MG63 (cell line): ENCODE data around the gene LPXN. TPM values are rescaled to one million over a fixed set of nuclear protein-coding genes. Genes with fewer than 3 reads are reported as not detected.

ENCODE experiments used
- DNase-seq: peaks from one replicate; pipeline ENCODE4 v3.0.0-alpha.2; 2020
- H3K27me3 ChIP-seq: fragments of 250-450 bp; sonication (Bioruptor Pico); 2 replicates; pipeline ENCODE4 v1.5.1; 2020; ENCODE audit warnings: mild to moderate bottlenecking, moderate library complexity
- H3K36me3 ChIP-seq: fragments of 250-450 bp; sonication (Bioruptor Pico); 2 replicates; pipeline ENCODE4 v1.5.1; 2020; ENCODE audit warnings: mild to moderate bottlenecking, moderate library complexity
- H3K4me3 ChIP-seq: fragments of 250-450 bp; sonication (Bioruptor Pico); 2 replicates; pipeline ENCODE4 v1.5.1; 2020; ENCODE audit warnings: mild to moderate bottlenecking, moderate library complexity
- H3K9me3 ChIP-seq: fragments of 250-450 bp; sonication (Bioruptor Pico); 2 replicates; pipeline ENCODE4 v1.5.1; 2020; ENCODE audit warnings: mild to moderate bottlenecking, moderate library complexity
- total RNA-seq: library from RNA; depleted of rRNA; stranded (reverse); fragments of >200 nt; shearing (Covaris generic); gene quantifications from 2 replicates; pipeline ENCODE4 v1.2.3, GENCODE V29; 2014; ENCODE audit warnings: low replicate concordance; rRNA removed

The LPXN gene
- total RNA-seq, 1 experiment from 2014 or later, result 3.5 TPM

DNA sequence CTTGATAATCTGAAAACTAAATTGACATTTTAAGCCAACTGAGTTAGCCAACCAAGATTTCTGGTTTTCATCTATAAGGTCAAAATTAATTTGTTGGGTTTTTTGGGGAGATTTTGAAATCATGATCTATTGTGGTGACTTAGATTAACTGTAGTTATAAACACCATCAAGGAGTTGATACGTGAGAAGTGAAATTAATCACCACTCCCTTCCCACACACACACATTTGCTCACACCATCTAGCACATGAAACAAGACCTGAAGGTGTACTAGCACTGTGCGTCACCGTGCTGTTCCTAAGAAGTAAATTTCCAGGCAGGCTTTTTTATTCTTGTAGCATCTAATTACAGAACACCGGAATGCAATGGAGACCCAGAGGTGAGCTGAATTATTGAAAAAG lies 69.8 kb downstream of the LPXN start:
- DNase-seq, result no peak
- no peak overlapping the region for H3K4me3 ChIP-seq
- no peaks in the 10 kb centered on the region for H3K27me3 ChIP-seq
- no peaks in the 10 kb centered on the region for H3K9me3 ChIP-seq
- no peaks in the 10 kb centered on the region for H3K36me3 ChIP-seq

DNA sequence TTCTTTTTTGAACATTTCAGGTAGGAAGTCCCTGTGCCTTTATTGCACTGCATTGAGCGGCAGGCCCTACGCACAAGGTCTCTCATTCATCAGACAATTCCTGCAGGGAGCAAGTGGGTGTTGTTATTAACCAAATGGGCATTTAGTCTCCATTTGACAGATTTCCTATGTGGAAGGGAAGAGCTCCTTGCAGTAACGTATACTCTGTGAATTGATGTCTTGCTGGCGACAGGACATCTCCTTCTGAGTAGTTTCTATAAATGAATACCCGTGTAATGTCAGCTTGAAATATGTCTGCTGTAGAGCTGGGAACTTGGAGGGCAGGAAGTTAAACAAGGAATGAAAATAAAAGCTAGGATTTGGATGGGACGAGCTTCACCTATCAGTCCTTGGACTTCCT lies 71.4 kb downstream of the LPXN start:
- DNase-seq, result no peak
- Histone ChIP-seq H3K9me3 (no peaks in the 10 kb centered on the region), H3K36me3 (no peaks in the 10 kb centered on the region), H3K4me3 (no peak overlapping the region), H3K27me3 (no peaks in the 10 kb centered on the region)

DNA sequence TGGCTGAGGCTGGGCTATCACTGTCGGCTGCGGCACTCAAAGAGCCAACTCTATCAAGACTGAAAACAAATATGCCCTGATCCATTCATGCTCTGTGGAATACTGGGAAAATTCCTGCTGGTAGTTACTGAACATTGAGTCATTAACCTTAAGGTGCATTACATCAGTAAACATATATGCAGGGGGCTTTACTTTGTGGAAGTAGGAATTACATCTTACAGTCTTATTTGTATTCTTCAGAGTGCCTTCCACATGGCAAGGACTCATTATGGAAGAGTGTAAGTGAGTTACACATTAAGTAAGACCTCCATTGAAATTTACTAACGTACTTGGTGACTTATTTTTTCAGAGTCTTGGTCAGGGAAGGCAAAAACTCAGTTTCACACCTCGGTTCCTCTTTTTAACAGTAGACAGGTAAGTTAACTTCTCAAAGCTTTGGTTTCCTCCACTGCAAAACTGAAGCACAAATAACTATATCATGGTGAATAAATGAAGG lies 72.2 kb downstream of the LPXN start:
- no peaks in the 10 kb centered on the region for H3K27me3 ChIP-seq
- no peaks in the 10 kb centered on the region for H3K36me3 ChIP-seq
- H3K9me3 ChIP-seq, result no peaks in the 10 kb centered on the region
- DNase-seq, result no peak
- no peak overlapping the region for H3K4me3 ChIP-seq

DNA sequence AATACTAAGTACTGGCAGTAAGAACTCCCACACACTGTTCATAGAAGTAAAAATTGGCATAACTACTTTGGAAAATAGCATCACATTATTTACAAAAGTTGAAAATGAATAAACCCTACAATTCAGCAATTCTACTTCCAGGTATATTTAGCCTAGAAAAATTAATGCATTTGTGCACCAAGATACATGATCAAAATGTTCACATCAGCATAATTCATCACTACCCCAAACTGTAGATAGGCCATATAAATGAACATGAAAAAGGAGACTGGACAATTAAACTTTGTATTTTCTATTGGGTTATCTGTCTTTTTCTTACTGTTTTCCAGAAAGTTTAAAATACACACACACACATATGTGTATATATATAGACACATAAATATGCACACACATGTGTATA lies 73.7 kb downstream of the LPXN start:
- no peak overlapping the region for H3K4me3 ChIP-seq
- H3K9me3 ChIP-seq, result no peaks in the 10 kb centered on the region
- DNase-seq, result no peak
- no peaks in the 10 kb centered on the region for H3K36me3 ChIP-seq
- no peaks in the 10 kb centered on the region for H3K27me3 ChIP-seq

DNA sequence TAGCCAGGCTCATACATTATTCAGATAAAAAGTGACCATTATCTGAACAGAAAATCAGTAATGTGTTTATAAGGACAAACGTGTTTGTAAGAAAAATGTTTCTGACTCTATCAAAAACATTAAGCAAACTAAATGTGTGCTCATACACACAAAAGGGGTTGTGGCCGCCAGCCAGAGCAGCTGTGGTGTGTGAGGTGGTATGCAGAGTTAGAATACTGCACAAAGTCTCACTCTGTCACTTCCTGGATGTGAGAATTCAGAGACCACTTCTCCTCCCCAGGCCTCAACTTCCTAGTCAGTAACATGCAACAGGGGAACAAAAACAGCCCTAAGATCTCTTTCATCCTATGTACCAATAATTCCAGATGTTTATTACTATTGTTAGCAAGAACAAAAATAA lies 77.2 kb downstream of the LPXN start:
- no peaks in the 10 kb centered on the region for H3K36me3 ChIP-seq
- H3K27me3 ChIP-seq, result no peaks in the 10 kb centered on the region
- no peaks in the 10 kb centered on the region for H3K9me3 ChIP-seq
- H3K4me3 ChIP-seq, result no peak overlapping the region
- no peak for DNase-seq

DNA sequence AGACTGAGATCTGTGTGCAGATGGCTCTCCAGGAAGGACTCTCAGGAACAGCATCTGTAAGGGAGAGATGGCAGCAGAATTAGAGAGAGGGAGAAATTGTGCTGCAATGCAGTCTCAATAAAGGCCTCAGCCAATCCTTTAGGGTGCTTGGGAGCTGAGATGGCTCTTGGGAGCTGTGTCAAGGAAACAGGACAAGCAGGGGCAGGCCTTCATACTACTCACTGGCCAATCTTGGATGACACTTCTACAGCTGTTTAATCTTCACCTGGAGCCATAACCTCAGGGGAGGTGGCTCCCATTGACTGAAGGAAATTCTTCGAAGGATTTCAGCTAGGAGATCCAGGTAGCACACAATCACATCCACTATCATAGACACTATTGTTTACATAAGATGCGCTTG lies 77.7 kb downstream of the LPXN start:
- Histone ChIP-seq H3K27me3 (no peaks in the 10 kb centered on the region), H3K4me3 (no peak overlapping the region), H3K36me3 (no peaks in the 10 kb centered on the region), H3K9me3 (no peaks in the 10 kb centered on the region)
- DNase-seq, result no peak

DNA sequence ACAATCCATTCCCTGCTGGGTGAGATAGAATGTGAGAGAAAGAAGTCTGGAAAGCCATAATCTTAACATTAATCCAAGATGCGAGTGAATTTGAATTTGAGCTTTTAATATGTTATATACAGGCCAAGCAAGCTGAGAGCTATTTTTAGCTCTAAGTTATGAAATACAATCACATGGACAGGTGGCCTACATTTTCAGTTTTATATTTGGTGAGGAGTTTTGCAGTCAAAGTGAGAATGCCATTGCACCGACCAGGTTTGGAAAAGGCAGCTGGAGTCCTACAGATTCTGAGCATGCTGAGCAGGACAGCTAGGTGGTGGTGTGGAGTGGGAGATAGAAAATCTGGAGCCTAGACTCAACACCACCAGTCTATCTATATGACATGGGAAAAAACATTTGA lies 79.8 kb downstream of the LPXN start:
- Histone ChIP-seq H3K27me3 (no peaks in the 10 kb centered on the region), H3K4me3 (no peak overlapping the region), H3K36me3 (no peaks in the 10 kb centered on the region), H3K9me3 (no peaks in the 10 kb centered on the region)
- no peak for DNase-seq

DNA sequence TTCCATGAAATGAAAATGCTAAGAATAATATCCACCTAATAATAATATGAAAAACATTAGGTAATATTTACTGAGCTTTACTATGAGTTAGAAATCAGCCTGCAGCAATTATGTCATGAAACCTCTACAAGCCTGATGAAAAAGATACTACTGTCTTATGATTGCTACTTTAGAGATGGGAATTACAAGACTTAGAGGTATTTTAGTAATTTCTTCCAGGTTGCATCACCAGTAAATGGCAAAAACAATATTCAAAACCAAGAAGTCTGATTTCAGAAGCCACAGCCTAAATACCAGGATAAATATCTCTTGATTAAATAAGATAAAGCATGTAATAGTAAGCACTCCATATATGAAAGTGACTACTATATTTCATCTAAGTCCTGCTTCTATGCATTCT lies 81.6 kb downstream of the LPXN start:
- Histone ChIP-seq H3K36me3 (no peaks in the 10 kb centered on the region), H3K27me3 (no peaks in the 10 kb centered on the region), H3K9me3 (0 out of 2 replicates have a peak, but pooled peaks cover 2% of the 10 kb centered on the region), H3K4me3 (no peak overlapping the region)
- DNase-seq, result no peak

DNA sequence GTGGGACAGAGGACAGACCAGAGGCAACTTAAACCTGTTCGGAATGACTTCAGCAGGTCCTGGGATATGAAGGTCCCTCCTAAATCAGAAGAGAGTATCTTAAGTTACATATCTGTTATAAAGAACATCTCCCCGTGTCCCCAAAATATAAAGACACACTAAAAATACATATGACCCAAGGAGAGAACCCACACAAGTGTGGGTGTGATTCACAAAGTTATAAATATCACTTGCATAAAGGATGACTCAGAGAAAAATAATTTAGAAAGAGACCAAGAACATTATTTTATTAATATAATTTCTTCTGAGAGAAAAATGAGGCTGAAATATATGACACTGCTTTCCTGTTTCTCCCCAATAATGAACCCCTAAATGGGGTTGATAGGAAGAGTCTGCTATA lies 82.0 kb downstream of the LPXN start:
- DNase-seq, result no peak
- Histone ChIP-seq H3K27me3 (no peaks in the 10 kb centered on the region), H3K36me3 (no peaks in the 10 kb centered on the region), H3K4me3 (no peak overlapping the region), H3K9me3 (0 out of 2 replicates have a peak, but pooled peaks cover 2% of the 10 kb centered on the region)

DNA sequence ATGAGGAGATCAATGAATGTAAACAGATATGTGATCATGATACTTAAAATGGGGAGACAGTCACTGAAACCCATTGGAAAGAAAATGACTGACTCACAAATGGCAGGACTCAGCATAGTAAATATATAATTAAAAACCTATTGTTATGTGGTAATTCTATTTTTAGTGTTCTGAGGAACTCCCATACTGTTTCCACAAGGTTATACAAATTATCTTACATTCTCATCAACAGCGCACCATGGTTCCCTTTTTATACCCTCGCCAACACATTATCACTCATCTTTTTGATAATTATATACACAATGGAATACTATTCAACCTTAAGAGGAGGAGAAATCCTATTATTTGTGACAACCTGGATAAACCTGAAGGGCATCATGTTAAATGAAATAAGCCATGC lies 84.8 kb downstream of the LPXN start:
- H3K4me3 ChIP-seq, result no peak overlapping the region
- DNase-seq, result no peak
- no peaks in the 10 kb centered on the region for H3K27me3 ChIP-seq
- H3K36me3 ChIP-seq, result no peaks in the 10 kb centered on the region
- H3K9me3 ChIP-seq, result 0 out of 2 replicates have a peak, but pooled peaks cover 2% of the 10 kb centered on the region

DNA sequence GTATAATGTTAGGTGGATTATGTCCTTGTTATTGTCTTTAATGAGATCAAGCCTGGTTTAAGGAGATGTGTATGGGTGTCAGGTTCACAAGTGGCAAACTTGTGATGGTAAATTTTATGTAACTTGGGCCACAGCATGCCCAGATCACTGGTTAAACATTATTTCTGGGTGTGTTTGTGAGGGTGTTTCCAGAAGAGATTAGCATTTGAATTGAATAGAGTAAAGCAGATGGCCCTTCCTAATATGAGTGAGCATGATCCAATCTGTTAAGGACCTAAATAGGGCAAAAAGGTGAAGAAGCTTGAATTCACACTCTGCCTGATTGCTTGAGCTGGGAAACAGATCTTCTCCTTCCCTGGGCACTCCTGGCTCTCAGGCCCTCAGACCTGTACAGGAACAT lies 88.5 kb downstream of the LPXN start:
- H3K27me3 ChIP-seq, result no peaks in the 10 kb centered on the region
- 0 out of 2 replicates have a peak, but pooled peaks cover 2% of the 10 kb centered on the region for H3K9me3 ChIP-seq
- H3K4me3 ChIP-seq, result no peak overlapping the region
- no peaks in the 10 kb centered on the region for H3K36me3 ChIP-seq
- no peak for DNase-seq

DNA sequence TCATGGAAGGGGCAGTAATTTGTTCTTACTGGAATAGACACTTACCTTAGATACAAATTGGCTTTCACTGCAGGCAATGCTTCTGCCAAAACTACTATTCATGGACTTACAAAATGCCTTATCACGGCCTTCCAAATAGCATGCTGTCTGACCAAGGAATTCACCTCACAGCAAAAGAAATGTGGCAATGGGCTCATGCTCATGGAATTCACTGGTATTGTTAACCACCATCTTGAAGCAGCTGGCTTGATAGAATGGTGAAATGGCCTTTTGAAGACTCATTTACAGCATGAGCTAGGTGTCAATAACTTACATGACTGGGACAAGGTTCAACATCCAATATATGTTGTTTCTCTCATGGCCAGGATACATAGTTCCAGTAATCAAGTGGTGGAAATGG lies 89.7 kb downstream of the LPXN start:
- no peaks in the 10 kb centered on the region for H3K27me3 ChIP-seq
- no peak overlapping the region for H3K4me3 ChIP-seq
- DNase-seq, result no peak
- H3K36me3 ChIP-seq, result no peaks in the 10 kb centered on the region
- 0 out of 2 replicates have a peak, but pooled peaks cover 2% of the 10 kb centered on the region for H3K9me3 ChIP-seq

Other genes with a start within 250 kb of the LPXN start
- not detected in 2 replicates for gene OR5B17, start 216.8 kb downstream of the LPXN start, total RNA-seq
- not detected in 2 replicates for gene OR5B3, start 169.0 kb downstream of the LPXN start, total RNA-seq
- not detected in 2 replicates for gene OR5B2, start 147.7 kb downstream of the LPXN start, total RNA-seq
- gene OR5B12, start 133.6 kb downstream of the LPXN start, total RNA-seq, result not detected in 2 replicates
- gene OR5B21, start 67.8 kb downstream of the LPXN start, total RNA-seq, result not detected in 2 replicates
- 56.1 and 70.7 TPM in 2 replicates for gene ZFP91, start 3.2 kb upstream of the LPXN start, total RNA-seq
- gene CNTF, start 46.8 kb upstream of the LPXN start, total RNA-seq, result 0.92 TPM in 1 of 2 replicates, not detected in the other
- not detected in 2 replicates for gene GLYAT, start 156.1 kb upstream of the LPXN start, total RNA-seq